ENCODE results near the gene CACNG8.

Gene CACNG8

GRCh38 chr19:53983457-53984289 is 20.9 kb downstream of the CACNG8 start:
- no peak overlapping the region for H3K27ac ChIP-seq
- no peak for TF ChIP-seq ZFX (IDR thresholded peaks at IDR 0.05)
- TF ChIP-seq, protein P1, sequence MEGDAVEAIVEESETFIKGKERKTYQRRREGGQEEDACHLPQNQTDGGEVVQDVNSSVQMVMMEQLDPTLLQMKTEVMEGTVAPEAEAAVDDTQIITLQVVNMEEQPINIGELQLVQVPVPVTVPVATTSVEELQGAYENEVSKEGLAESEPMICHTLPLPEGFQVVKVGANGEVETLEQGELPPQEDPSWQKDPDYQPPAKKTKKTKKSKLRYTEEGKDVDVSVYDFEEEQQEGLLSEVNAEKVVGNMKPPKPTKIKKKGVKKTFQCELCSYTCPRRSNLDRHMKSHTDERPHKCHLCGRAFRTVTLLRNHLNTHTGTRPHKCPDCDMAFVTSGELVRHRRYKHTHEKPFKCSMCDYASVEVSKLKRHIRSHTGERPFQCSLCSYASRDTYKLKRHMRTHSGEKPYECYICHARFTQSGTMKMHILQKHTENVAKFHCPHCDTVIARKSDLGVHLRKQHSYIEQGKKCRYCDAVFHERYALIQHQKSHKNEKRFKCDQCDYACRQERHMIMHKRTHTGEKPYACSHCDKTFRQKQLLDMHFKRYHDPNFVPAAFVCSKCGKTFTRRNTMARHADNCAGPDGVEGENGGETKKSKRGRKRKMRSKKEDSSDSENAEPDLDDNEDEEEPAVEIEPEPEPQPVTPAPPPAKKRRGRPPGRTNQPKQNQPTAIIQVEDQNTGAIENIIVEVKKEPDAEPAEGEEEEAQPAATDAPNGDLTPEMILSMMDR (conservative IDR thresholded peaks at IDR 0.05), result no peak

DNA sequence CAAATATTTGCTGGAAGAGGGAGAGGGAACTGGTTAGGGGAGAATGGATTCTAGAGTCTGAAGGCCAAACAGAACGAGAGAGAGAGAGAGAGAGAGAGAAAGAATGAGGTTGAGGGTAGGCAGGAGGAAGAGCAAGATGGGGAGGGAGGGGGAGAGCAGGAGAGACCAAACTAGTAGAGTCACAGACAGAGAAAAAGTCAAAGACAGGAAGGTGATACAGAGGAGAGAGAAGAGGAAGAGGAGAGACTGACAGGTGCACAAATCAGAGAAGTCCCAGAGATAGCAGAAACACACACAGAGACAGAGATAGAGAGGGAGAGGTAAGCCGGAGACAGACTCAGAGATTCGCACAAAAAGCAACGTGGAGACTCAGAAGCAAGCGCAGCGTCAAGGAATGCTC is 23.1 kb downstream of the CACNG8 start:
- TF ChIP-seq ZFX (IDR thresholded peaks at IDR 0.05), result no peak
- TF ChIP-seq, protein P1 (conservative IDR thresholded peaks at IDR 0.05), result no peak
- no peak overlapping the region for H3K27ac ChIP-seq

DNA sequence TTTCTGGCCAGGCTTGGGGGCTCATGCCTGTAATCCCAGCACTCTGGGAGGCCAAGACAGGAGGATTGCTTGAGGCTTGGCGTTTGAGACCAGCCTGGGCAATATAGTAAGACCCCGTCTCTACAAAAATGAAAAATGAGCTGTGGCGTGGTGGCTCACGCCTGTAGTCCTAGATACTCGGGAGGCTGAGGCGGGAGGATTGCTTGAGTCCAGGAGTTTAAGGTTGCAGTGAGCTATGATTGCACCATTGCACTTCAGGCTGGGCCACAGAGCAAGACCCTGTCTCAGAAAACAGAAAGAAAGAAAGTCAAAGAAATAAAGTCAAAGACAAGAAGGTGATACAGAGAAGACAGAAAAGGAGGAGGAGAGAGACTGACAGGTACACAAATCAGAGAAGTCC is 26.2 kb downstream of the CACNG8 start:
- TF ChIP-seq, protein P1 (conservative IDR thresholded peaks at IDR 0.05), result no peak
- no peak overlapping the region for H3K27ac ChIP-seq

GRCh38 chr19:53989600-53990533 is 27.1 kb downstream of the CACNG8 start:
- 0 out of 2 replicates have a peak, but pooled peaks have one; percentile 17 for TF ChIP-seq ZFX (IDR thresholded peaks at IDR 0.05)
- TF ChIP-seq, protein P1 (conservative IDR thresholded peaks at IDR 0.05), result no peak
- peak overlapping the region; percentile 23; the same call in 1 of the 2 replicates for H3K27ac ChIP-seq

DNA sequence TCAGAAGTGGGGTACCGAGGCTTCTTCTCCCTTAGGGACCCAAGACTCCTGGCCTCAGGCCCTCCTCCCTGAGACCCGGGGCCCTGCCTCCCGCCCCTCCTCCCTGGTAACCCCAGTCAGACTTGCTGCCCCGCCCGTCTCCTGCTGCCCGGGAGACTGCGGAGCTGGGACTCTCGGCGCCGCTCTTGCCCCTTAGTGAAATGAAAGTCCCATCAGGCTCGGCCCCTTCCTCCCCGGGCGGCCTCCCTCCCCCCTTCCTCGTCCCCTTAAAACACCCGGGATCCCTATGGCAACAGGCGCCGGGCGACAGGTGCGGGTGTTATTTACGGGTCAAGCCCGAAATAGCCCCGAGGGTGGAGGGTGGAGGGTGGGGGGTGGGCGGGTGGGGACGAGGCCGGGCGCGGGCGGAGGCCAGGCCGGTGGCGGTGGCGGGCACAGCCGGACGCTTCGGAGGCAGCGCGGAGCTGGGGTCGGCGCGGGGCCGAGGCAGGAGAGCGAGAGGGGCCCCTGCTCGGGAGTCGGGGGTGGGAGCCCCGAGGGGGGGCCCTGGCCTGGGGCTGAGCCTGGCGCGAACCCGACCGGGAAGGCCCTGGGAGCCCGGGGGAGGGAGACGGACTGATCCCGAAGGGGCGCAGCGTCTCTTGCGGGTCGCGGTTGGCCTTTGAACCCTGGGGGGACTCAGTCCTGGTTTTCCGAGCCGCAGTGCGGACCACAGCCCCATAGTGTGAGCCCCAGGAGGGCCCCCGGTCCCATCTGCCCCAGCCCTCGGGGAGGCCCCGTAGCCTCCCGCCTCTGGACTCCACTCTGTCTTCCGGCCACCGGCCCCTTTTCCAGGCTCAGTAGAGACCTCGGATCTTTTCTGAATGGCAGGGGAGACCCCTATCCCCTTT is 28.7 kb downstream of the CACNG8 start, which contains the start of gene CACNG6:
Gene CACNG6 (plus strand): TSS at position 414 of the 890 bp plus-strand sequence. CDS start 1,241 bp downstream, outside the sequence.
- H3K27ac ChIP-seq, result no peak within 1 kb of the TSS
- TF ChIP-seq ZFX (IDR thresholded peaks at IDR 0.05), result no peak
- TF ChIP-seq, protein P1 (conservative IDR thresholded peaks at IDR 0.05), result no peak

DNA sequence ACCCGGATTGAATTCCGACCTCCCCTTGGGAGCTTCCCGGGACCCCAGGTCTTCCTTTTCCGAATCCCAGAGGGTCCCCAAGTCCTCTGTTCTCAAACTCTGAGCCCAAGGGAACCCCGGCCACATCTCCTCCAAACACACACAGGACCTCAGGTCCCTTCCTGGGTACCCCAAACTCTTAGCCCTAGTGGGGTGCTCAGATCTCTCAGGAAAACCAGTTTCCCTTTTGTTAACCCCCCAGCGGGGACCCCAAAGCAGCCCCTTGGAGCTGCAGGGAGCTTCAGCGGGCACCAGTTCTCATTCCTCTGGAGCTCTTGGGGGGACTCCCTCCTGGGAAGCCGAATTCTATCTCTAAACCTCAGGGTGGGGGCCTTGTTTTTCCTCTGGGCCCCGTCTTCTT is 29.5 kb downstream of the CACNG8 start:
- TF ChIP-seq ZFX (IDR thresholded peaks at IDR 0.05), result no peak
- TF ChIP-seq, protein P1 (conservative IDR thresholded peaks at IDR 0.05), result no peak
- H3K27ac ChIP-seq, result no peak overlapping the region
